Esophagus muscularis mucosa (tissue), 4 donors: ENCODE results near the gene KCNB1. TPM values are rescaled to one million over a fixed set of nuclear protein-coding genes. Genes with fewer than 3 reads are reported as not detected.

Source experiments
- DNase-seq: peaks from one replicate; pipeline ENCODE4 v3.0.0-alpha.2; 2017; ENCODE audit errors: extremely low spot score
- H3K27ac ChIP-seq, 4 donors: fragments of 200-600 bp; sonication (generic); replicated peaks in 1 of 4; 1 replicate in 3 of 4; 2 replicates in 1 of 4; pipeline ENCODE4 v1.5.1; 2016 to 2019; ENCODE audit warnings: mild to moderate bottlenecking in 1 of 4
- H3K27me3 ChIP-seq, 4 donors: fragments of 200-600 bp; sonication (generic); one replicate each; pipeline versions ENCODE4 v1.5.1 to v1.6.0; 2016 to 2019
- H3K36me3 ChIP-seq, 4 donors: fragments of 200-600 bp; sonication (generic); one replicate each; pipeline ENCODE4 v1.5.1; 2016 to 2019
- H3K4me1 ChIP-seq, 4 donors: fragments of 200-600 bp; sonication (generic); one replicate each; pipeline ENCODE4 v1.5.1; 2016 to 2019
- H3K4me3 ChIP-seq, 4 donors: fragments of 200-600 bp; sonication (generic); 1 replicate in 2 of 4; 2 replicates in 2 of 4; pipeline ENCODE4 v1.5.1; 2016 to 2019; ENCODE audit warnings: mild to moderate bottlenecking in 4 of 4, moderate library complexity in 1 of 4
- H3K9me3 ChIP-seq, 4 donors: fragments of 200-600 bp; sonication (generic); 1 replicate in 3 of 4; 2 replicates in 1 of 4; pipeline ENCODE4 v1.5.1; 2016 to 2019
- EP300 ChIP-seq: sonication (generic); formaldehyde crosslinking; IDR thresholded peaks from one replicate; pipeline ENCODE4 v1.6.1; 2017; ENCODE audit warnings: antibody characterized with exemption
- POLR2A ChIP-seq: fragments of 450-650 bp; IDR thresholded peaks from one replicate; pipeline ENCODE4 v1.6.1; 2017; ENCODE audit warnings: antibody characterized with exemption, moderate library complexity, mild to moderate bottlenecking, low read depth
- POLR2AphosphoS5 ChIP-seq, 2 donors: sonication (generic); formaldehyde crosslinking; IDR thresholded peaks; one replicate each; pipeline ENCODE4 v1.6.1; 2017; ENCODE audit warnings: antibody characterized with exemption in 2 of 2
- WGBS: methylation state at CpG from one replicate; pipeline ENCODE4 v1.1.5; 2018; 5-methylcytosine and 5-hydroxymethylcytosine counted together
- intact Hi-C: fragments of 100-400 bp; cut with DNase I; formaldehyde crosslinking; loops from one replicate; pipeline ENCODE4 v1.15.1; 2023
- total RNA-seq, 4 donors: library from RNA; depleted of rRNA; stranded (reverse); fragments of >200 nt; gene quantifications; one replicate each; pipeline versions ENCODE4 v1.1.0 to v1.2.1, GENCODE V29; 2016
- TF ChIP-seq, protein P1 (sequence below), 3 experiments: fragments of 200-600 bp in 2 of 3; fragments of 450-650 bp in 1 of 3; sonication (generic) in 2 of 3; IDR thresholded peaks; one replicate each; pipeline ENCODE4 v1.5.1; 2017 to 2019; ENCODE audit warnings: antibody characterized with exemption in 3 of 3, mild to moderate bottlenecking in 2 of 3, moderate library complexity in 1 of 3

Gene KCNB1
- total RNA-seq, 4 donors from 2014 or later = 32.3 to 55.5 (median 51.9) TPM

DNA sequence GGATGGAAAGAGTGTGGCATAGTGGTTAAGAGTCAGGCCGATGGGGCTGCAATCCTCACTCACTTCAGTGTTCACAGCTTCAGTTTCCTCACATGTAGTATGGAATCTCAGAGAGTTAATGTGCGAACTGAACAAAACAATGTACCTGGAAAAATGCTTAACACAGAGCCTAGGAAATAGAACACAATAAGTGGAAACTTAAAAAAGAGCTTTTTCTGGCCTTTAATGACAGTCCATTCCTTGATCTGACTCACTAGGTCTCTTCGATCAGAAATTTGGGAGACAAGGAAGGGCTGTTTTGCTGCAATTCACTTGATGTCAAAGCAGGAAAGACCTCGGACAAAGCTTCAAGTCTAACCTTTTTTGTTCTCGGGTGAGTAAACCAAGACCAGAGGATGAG is 56.1 kb downstream of the KCNB1 start:
- no peak overlapping the region for H3K4me3 ChIP-seq
- TF ChIP-seq EP300 (no peak), POLR2AphosphoS5 (IDR thresholded peaks at IDR 0.05) (no peak), POLR2A (no peak)
- TF ChIP-seq, protein P1, sequence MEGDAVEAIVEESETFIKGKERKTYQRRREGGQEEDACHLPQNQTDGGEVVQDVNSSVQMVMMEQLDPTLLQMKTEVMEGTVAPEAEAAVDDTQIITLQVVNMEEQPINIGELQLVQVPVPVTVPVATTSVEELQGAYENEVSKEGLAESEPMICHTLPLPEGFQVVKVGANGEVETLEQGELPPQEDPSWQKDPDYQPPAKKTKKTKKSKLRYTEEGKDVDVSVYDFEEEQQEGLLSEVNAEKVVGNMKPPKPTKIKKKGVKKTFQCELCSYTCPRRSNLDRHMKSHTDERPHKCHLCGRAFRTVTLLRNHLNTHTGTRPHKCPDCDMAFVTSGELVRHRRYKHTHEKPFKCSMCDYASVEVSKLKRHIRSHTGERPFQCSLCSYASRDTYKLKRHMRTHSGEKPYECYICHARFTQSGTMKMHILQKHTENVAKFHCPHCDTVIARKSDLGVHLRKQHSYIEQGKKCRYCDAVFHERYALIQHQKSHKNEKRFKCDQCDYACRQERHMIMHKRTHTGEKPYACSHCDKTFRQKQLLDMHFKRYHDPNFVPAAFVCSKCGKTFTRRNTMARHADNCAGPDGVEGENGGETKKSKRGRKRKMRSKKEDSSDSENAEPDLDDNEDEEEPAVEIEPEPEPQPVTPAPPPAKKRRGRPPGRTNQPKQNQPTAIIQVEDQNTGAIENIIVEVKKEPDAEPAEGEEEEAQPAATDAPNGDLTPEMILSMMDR (IDR thresholded peaks at IDR 0.05) = no peak
- no peaks in the 10 kb centered on the region for H3K36me3 ChIP-seq
- peak overlapping the region; percentile 75 to 91 (median 80) for H3K27ac ChIP-seq
- no peaks in the 10 kb centered on the region for H3K27me3 ChIP-seq
- H3K9me3 ChIP-seq = no peaks in the 10 kb centered on the region
- peaks cover 37 to 67% (median 60%) of the 10 kb centered on the region in 4 donors for H3K4me1 ChIP-seq
- intact Hi-C loops = no loop called here
- WGBS = 78% methylated on average over 5 of the region's 5 CpGs
- no peak for DNase-seq

DNA sequence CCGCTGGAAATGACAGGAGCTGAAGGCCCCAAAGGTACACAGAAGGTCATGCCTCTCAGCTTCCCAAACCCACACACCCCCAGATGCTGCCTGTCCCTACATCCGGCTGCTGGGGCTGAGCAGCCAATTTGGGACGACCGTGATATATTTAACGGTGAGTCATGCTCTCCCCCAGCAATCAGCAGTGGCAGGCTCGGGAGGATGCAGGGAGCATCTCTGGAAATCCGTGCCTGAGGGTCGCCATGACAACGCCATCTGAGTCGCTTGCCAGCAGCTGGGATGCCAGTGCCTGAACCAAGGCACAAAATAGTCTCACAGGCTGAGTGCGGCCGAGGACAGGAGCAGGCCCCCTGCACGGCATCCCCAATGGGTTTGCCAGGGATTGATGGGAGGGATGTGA is 57.9 kb downstream of the KCNB1 start:
- Histone ChIP-seq H3K27ac (peak overlapping the region; percentile 49 to 91 (median 81)), H3K9me3 (no peaks in the 10 kb centered on the region), H3K27me3 (no peaks in the 10 kb centered on the region), H3K4me1 (peaks cover 54 to 85% (median 78%) of the 10 kb centered on the region in 4 donors), H3K4me3 (no peak overlapping the region), H3K36me3 (no peaks in the 10 kb centered on the region)
- WGBS = 46% methylated on average over 13 of the region's 13 CpGs
- intact Hi-C loops = no loop called here
- TF ChIP-seq POLR2A (no peak), POLR2AphosphoS5 (IDR thresholded peaks at IDR 0.05) (peak in 1 of 2 donors; percentile 38)
- no peak for DNase-seq

DNA sequence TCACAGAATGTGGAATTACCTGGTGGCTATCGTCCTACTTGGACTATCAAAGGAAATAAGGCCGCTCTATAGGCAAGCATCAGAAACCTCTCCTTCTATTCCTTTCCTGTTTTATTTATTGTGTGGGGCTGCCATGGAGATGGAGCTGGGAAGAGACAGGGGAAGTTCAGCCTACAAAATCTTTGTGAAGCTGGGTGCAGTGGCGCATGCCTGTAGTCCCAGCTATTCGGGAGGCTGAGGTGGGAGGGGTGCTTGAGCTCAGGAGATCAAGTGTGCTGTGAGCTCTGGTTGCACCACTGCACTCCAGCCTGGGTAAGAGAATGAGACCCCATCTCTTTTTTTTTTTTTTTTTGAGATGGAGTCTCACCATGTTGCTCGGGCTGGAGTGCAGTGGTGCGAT is 60.3 kb downstream of the KCNB1 start:
- no peaks in the 10 kb centered on the region for H3K36me3 ChIP-seq
- no peaks in the 10 kb centered on the region for H3K9me3 ChIP-seq
- peaks cover 56 to 95% (median 89%) of the 10 kb centered on the region in 4 donors for H3K4me1 ChIP-seq
- intact Hi-C loops = no loop called here
- H3K4me3 ChIP-seq = no peak overlapping the region
- no peak for DNase-seq
- no peaks in the 10 kb centered on the region for H3K27me3 ChIP-seq
- TF ChIP-seq POLR2AphosphoS5 (IDR thresholded peaks at IDR 0.05) = peak; percentile 26 to 41
- no peak for TF ChIP-seq POLR2A
- TF ChIP-seq EP300 = no peak
- peak overlapping the region; percentile 79 to 91 (median 82) for H3K27ac ChIP-seq
- 61% methylated on average over 6 of the region's 6 CpGs for WGBS

DNA sequence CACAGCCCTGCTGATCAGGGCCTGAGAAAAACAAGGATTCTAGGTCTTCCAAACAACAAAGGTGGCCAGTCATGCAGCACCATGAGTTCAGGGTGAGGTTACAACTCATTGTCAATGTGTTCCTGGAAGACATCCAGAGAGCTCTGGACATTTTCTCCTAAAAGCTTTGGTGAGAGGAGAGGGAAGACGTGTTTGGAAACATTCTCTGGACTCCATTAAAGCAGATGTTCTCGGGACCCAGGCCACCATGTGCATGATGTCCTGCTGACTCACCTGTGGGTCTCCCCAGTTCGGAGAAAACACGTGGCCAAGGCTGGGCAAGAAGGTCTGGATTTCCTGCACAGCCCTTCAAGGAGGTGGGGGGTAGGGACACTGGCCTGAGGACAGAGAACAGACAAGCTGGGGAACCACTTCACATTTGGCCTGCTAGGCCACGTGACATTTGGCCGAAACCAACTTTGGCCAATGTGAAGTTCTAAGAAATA is 61.6 kb downstream of the KCNB1 start:
- no peaks in the 10 kb centered on the region for H3K27me3 ChIP-seq
- peak overlapping the region; percentile 79 to 91 (median 82) for H3K27ac ChIP-seq
- intact Hi-C loops = no loop called here
- H3K9me3 ChIP-seq = no peaks in the 10 kb centered on the region
- TF ChIP-seq POLR2A (no peak), POLR2AphosphoS5 (IDR thresholded peaks at IDR 0.05) (peak; percentile 86 to 90), EP300 (peak; percentile 93)
- TF ChIP-seq, protein P1 (IDR thresholded peaks at IDR 0.05) = no peak
- H3K4me3 ChIP-seq = no peak overlapping the region
- DNase-seq = no peak
- H3K4me1 ChIP-seq = peaks cover 51 to 95% (median 92%) of the 10 kb centered on the region in 4 donors
- WGBS = 58% methylated on average over 6 of the region's 6 CpGs
- no peaks in the 10 kb centered on the region for H3K36me3 ChIP-seq

DNA sequence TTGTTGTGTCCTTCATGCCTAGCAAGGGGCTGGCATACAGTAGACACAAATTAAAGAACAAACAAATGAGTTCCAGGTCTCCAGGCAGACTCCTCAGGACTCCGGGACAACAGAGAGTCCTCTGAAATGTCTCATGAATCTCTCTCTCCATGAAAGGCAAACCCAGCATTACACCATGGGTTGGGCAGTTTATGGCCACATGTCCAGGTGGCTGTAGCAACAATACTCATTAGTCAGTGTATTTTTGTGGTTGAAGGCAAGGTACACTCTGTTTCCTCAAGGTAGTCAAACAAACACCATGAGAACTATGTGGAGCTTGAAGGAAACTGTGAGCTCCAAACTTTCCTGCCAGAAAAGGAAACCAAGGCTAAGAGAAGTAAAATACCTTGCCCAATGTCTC is 62.2 kb downstream of the KCNB1 start:
- no peak for DNase-seq
- Histone ChIP-seq H3K4me3 (no peak overlapping the region), H3K27ac (peak overlapping the region; percentile 79 to 91 (median 82)), H3K9me3 (no peaks in the 10 kb centered on the region), H3K36me3 (no peaks in the 10 kb centered on the region), H3K27me3 (no peaks in the 10 kb centered on the region), H3K4me1 (peaks cover 51 to 96% (median 94%) of the 10 kb centered on the region in 4 donors)
- TF ChIP-seq EP300 (peak; percentile 87), POLR2AphosphoS5 (IDR thresholded peaks at IDR 0.05) (peak; percentile 73 to 77), POLR2A (no peak)
- TF ChIP-seq, protein P1 (IDR thresholded peaks at IDR 0.05) = no peak
- 67% methylated on average over 1 of the region's 1 CpG for WGBS
- intact Hi-C loops = no loop called here
